Keratinocyte (primary cell): ENCODE data around the gene MGMT. TPM values are rescaled to one million over a fixed set of nuclear protein-coding genes. Genes with fewer than 3 reads are reported as not detected.

Source experiments
- DNase-seq: peaks from one replicate; pipeline ENCODE4 v3.0.0-alpha.2; 2011; ENCODE audit warnings: low read depth, missing footprints, low spot score
- FAIRE-seq: peaks from 2 replicates; lab custom pipeline; 2011; peaks lifted over from hg19 to GRCh38; lab: Jason Lieb, UNC
- H2AFZ ChIP-seq: 2 replicates; pipeline ENCODE4 v1.6.0; 2012; ENCODE audit warnings: low read length, control low read depth, inconsistent platforms; ENCODE audit not compliant: control insufficient read depth
- H3K27ac ChIP-seq: 2 replicates; pipeline ENCODE4 v1.5.1; 2011; ENCODE audit warnings: low read length; ENCODE audit not compliant: control insufficient read depth, insufficient read depth
- H3K27me3 ChIP-seq: 3 replicates; pipeline ENCODE4 v1.6.0; 2011; ENCODE audit warnings: low read length; ENCODE audit not compliant: control insufficient read depth, insufficient read depth; ENCODE audit errors: extremely low read depth
- H3K36me3 ChIP-seq, 2 experiments: 2 replicates in 1 of 2; 3 replicates in 1 of 2; pipeline ENCODE4 v1.5.1; 2011; ENCODE audit warnings: low read length in 2 of 2, mild to moderate bottlenecking in 1 of 2; ENCODE audit not compliant: control insufficient read depth in 2 of 2, insufficient read depth in 2 of 2; ENCODE audit errors: extremely low read depth in 1 of 2
- H3K4me1 ChIP-seq: 3 replicates; pipeline ENCODE4 v1.5.1; 2011; ENCODE audit warnings: low read length; ENCODE audit not compliant: control insufficient read depth, insufficient read depth; ENCODE audit errors: extremely low read depth
- H3K4me2 ChIP-seq: 3 replicates; pipeline ENCODE4 v1.6.0; 2011; ENCODE audit warnings: low read depth, low read length; ENCODE audit not compliant: control insufficient read depth, insufficient read depth; ENCODE audit errors: extremely low read depth
- H3K4me3 ChIP-seq, 3 experiments: fragments of 200-600 bp in 1 of 3; sonication (generic) in 1 of 3; 2 replicates in 2 of 3; 3 replicates in 1 of 3; pipeline ENCODE4 v1.5.1; 2011 to 2016; ENCODE audit warnings: low read length in 3 of 3, mild to moderate bottlenecking in 3 of 3, control low read depth in 2 of 3, inconsistent platforms in 1 of 3, low read depth in 1 of 3, mixed read lengths in 1 of 3, mixed run types in 1 of 3, moderate library complexity in 1 of 3; ENCODE audit not compliant: control insufficient read depth in 2 of 3, insufficient read depth in 2 of 3; ENCODE audit errors: extremely low read depth in 1 of 3
- H3K79me2 ChIP-seq: 2 replicates; pipeline ENCODE4 v1.6.0; 2012; ENCODE audit warnings: low read length; ENCODE audit not compliant: control insufficient read depth, insufficient read depth
- H3K9ac ChIP-seq: 3 replicates; pipeline ENCODE4 v1.6.0; 2011; ENCODE audit warnings: low read length; ENCODE audit not compliant: control insufficient read depth, insufficient read depth; ENCODE audit errors: extremely low read depth
- H3K9me1 ChIP-seq: 3 replicates; pipeline ENCODE4 v1.6.0; 2011; ENCODE audit warnings: low read length; ENCODE audit not compliant: control insufficient read depth, insufficient read depth; ENCODE audit errors: extremely low read depth
- H3K9me3 ChIP-seq: 2 replicates; pipeline ENCODE4 v1.5.1; 2012; ENCODE audit warnings: low read depth, low read length; ENCODE audit not compliant: control insufficient read depth
- H4K20me1 ChIP-seq: 3 replicates; pipeline ENCODE4 v1.6.0; 2011; ENCODE audit warnings: low read length; ENCODE audit not compliant: control insufficient read depth, insufficient read depth; ENCODE audit errors: extremely low read depth
- EZH2 ChIP-seq: IDR thresholded peaks from one replicate; pipeline ENCODE4 v1.6.1; 2012; ENCODE audit warnings: inconsistent platforms, mild to moderate bottlenecking, low read length, moderate library complexity
- dilution Hi-C: fragments of 300-500 bp; cut with MboI; formaldehyde crosslinking; loops from one replicate; pipeline ENCODE4 v1.7.0; 2020; ENCODE audit warnings: low sequenced_read_pairs; ENCODE audit not compliant: extremely low pct_ligation_motif_present
- polyA plus RNA-seq, 5 experiments: library from polyadenylated mRNA; depleted of rRNA in 3 of 5; stranded (reverse) in 3 of 5; stranded (forward) in 1 of 5; unstranded in 1 of 5; fragments of >200 nt; gene quantifications; 1 replicate in 1 of 5; 2 replicates in 3 of 5; 3 replicates in 1 of 5; pipeline versions ENCODE4 v1.2.1 to v1.2.3, GENCODE V29; 2011 to 2012; ENCODE audit warnings: missing spikeins in 2 of 5, low read depth in 1 of 5, low replicate concordance in 1 of 5
- TF ChIP-seq, protein P1 (sequence below), 3 experiments: IDR thresholded peaks in 1 of 3; conservative IDR thresholded peaks in 1 of 3; optimal IDR thresholded peaks in 1 of 3; 2 replicates in 2 of 3; 3 replicates in 1 of 3; pipeline versions ENCODE3 to v1.5.1; 2011; ENCODE audit warnings: low read length in 3 of 3, mild to moderate bottlenecking in 3 of 3, moderate library complexity in 2 of 3, control low read depth in 1 of 3, inconsistent platforms in 1 of 3; ENCODE audit not compliant: insufficient read depth in 2 of 3; ENCODE audit errors: extremely low read depth in 1 of 3

The MGMT gene
- polyA plus RNA-seq, 1 donor (not counting 4 experiments of a cell fraction or from before 2014, with no cell fraction given) = 15.2 TPM

DNA sequence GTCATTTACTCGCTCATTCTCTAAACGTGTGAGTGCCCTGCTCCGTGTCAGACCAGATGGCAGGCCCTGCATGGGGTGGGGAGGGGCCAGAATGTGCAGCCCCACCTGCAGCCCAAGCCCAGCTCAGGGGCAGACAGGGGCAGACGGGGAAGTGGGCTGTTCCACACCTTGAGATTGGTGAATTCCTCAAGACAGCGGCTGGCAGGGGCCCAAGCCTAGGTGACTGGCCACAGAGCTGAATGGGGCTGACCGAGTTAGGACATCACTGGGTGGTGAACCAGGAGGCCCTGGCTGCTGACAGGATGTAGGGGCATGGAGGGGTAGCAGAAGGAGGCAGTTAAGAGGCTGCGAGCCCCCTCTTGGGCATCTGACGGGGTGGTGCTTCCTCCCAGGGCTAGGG lies 79.1 kb downstream of the MGMT start:
- Histone ChIP-seq H3K79me2 (no peaks in the 10 kb centered on the region), H3K36me3 (no peaks in the 10 kb centered on the region), H3K9me3 (no peaks in the 10 kb centered on the region), H3K4me2 (no peak overlapping the region), H3K4me1 (no peaks in the 10 kb centered on the region), H3K4me3 (no peak overlapping the region), H3K9ac (no peak overlapping the region), H3K27me3 (no peaks in the 10 kb centered on the region), H4K20me1 (no peaks in the 10 kb centered on the region), H3K27ac (no peak overlapping the region), H3K9me1 (no peaks in the 10 kb centered on the region), H2AFZ (no peak overlapping the region)
- no peak for DNase-seq
- dilution Hi-C loops = no loop called here
- no peak for TF ChIP-seq EZH2
- TF ChIP-seq, protein P1, sequence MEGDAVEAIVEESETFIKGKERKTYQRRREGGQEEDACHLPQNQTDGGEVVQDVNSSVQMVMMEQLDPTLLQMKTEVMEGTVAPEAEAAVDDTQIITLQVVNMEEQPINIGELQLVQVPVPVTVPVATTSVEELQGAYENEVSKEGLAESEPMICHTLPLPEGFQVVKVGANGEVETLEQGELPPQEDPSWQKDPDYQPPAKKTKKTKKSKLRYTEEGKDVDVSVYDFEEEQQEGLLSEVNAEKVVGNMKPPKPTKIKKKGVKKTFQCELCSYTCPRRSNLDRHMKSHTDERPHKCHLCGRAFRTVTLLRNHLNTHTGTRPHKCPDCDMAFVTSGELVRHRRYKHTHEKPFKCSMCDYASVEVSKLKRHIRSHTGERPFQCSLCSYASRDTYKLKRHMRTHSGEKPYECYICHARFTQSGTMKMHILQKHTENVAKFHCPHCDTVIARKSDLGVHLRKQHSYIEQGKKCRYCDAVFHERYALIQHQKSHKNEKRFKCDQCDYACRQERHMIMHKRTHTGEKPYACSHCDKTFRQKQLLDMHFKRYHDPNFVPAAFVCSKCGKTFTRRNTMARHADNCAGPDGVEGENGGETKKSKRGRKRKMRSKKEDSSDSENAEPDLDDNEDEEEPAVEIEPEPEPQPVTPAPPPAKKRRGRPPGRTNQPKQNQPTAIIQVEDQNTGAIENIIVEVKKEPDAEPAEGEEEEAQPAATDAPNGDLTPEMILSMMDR (optimal IDR thresholded peaks at IDR 0.05 in 1 of 3, IDR thresholded peaks at IDR 0.05 in 1 of 3, conservative IDR thresholded peaks at IDR 0.05 in 1 of 3; ENCODE audit: extremely low read depth in 1 of 3, insufficient read depth in 2 of 3, low read length in 3 of 3) = no peak
- no peak for FAIRE-seq

DNA sequence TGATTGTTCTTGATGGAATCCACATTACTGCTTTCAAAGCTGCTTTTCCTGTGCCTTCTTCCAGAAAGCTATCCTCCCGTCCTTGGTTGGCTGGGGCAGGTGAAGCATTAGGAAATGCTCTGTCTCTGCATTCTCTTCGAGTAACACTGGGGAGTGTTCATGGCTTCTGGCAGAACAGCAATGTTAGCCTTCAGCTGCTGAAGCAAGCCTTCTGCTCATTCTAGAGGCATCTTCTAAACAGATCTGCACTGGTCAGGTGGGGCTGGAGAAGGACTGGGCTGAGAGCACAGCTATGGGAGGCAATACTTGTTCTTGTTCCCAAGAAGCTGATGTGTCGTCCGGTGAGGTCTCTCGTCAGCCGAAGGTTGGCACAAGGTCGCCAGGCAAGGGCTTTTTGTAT lies 80.6 kb downstream of the MGMT start:
- Histone ChIP-seq H3K9me3 (no peaks in the 10 kb centered on the region), H3K27me3 (no peaks in the 10 kb centered on the region), H3K9ac (no peak overlapping the region), H3K4me3 (no peak overlapping the region), H3K36me3 (peaks cover 0 to 1% of the 10 kb centered on the region in 2 experiments), H3K27ac (no peak overlapping the region), H4K20me1 (no peaks in the 10 kb centered on the region), H3K4me2 (no peak overlapping the region), H3K4me1 (no peaks in the 10 kb centered on the region), H2AFZ (no peak overlapping the region), H3K9me1 (no peaks in the 10 kb centered on the region), H3K79me2 (no peaks in the 10 kb centered on the region)
- dilution Hi-C loops = no loop called here
- FAIRE-seq = no peak
- DNase-seq = no peak
- TF ChIP-seq, protein P1 (optimal IDR thresholded peaks at IDR 0.05 in 1 of 3, IDR thresholded peaks at IDR 0.05 in 1 of 3, conservative IDR thresholded peaks at IDR 0.05 in 1 of 3; ENCODE audit: extremely low read depth in 1 of 3, insufficient read depth in 2 of 3, low read length in 3 of 3) = no peak
- no peak for TF ChIP-seq EZH2
